Measurements from ENCODE around the gene RFLNA. TPM values are rescaled to one million over a fixed set of nuclear protein-coding genes. Genes with fewer than 3 reads are reported as not detected.

The RFLNA gene
- total and polyA plus RNA-seq, 2 of the 13 experiments (the other 11 are each of a cell fraction or from before 2014, with no cell fraction given): not detected

DNA sequence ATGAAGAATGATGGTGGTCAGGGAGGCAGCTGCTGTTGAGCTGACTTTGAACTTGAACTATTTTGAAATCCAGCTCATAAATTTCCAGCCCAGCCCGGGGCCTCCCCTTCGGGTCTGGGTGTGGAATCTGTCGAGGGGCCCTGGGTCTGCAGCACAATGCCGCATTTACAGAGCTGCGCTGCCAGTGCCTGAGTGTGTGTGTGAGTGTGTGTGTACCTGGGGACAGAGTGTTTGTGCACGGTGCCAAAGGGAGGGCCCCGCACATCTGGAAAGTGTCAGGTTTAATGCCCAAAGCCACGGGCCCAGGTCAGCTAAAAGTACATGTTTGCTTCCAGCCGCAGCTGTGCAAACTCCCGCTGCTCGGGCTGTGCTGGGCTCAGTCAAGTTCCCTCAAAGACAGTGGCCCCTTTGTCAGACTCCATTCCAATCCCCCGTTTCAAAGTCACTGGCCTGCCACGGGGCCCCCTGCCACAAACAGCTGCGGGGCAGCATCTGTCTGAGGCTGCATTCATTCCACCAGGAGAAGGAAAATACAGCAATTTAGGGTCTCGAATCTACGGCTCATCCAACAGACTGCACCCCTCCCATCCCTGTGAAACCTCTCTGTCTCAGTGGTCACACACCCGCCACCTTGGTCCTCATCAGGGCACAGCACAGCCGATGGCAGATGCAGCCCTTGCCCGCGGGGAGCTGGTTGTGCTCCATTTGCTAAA, 16.3 kb upstream of the RFLNA start (continued):
- TF ChIP-seq, protein P1, sequence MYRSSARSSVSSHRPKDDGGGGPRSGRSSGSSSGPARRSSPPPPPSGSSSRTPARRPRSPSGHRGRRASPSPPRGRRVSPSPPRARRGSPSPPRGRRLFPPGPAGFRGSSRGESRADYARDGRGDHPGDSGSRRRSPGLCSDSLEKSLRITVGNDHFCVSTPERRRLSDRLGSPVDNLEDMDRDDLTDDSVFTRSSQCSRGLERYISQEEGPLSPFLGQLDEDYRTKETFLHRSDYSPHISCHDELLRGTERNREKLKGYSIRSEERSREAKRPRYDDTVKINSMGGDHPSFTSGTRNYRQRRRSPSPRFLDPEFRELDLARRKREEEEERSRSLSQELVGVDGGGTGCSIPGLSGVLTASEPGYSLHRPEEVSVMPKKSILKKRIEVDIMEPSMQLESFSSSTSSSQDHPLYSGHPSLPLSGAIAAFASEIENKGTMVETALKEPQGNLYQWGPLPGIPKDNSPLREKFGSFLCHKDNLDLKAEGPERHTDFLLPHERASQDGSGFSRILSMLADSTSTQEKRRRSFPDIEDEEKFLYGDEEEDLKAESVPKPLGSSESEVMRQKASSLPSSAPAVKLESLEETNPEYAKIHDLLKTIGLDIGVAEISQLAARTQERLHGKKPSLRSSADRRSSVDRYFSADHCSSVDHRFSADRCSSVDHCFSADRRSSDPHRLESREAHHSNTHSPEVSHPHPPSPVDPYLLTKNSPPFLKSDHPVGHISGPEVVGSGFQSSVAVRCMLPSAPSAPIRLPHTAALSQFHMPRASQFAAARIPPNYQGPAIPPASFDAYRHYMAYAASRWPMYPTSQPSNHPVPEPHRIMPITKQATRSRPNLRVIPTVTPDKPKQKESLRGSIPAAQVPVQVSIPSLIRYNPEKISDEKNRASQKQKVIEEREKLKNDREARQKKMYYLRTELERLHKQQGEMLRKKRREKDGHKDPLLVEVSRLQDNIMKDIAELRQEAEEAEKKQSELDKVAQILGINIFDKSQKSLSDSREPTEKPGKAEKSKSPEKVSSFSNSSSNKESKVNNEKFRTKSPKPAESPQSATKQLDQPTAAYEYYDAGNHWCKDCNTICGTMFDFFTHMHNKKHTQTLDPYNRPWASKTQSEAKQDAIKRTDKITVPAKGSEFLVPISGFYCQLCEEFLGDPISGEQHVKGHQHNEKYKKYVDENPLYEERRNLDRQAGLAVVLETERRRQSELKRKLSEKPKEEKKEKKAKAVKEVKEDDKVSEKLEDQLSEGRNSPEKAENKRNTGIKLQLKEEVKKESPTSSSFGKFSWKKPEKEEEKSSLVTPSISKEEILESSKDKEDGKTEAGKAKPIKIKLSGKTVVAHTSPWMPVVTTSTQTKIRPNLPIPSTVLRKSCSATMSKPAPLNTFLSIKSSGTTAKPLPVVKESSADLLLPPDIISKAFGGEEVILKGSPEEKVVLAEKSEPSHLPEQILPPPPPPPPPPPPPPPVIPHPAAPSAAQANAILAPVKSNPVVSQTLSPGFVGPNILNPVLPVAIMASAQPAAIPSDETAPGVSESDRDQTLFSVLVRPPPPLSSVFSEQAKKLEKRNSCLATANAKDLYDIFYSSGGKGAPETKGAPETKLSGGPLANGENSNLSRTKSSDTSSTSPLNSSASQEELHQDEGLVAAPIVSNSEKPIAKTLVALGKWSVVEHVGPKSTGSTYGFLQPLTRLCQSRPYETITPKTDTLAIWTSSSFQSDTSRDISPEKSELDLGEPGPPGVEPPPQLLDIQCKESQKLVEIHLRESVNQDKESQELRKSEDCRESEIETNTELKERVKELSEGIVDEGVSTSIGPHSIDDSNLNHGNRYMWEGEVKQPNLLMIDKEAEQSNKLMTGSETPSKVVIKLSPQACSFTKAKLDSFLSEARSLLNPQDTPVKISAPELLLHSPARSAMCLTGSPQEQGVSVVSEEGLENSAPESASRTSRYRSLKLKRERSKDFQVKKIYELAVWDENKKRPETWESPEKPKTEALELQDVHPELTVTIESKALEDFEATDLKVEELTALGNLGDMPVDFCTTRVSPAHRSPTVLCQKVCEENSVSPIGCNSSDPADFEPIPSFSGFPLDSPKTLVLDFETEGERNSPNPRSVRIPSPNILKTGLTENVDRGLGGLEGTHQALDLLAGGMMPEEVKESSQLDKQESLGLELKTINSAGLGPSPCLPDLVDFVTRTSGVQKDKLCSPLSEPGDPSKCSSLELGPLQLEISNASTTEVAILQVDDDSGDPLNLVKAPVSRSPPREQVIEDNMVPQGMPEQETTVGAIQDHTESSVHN (CRISPR knock-in tag; IDR thresholded peaks at IDR 0.05): peak; percentile 23; the same call in 1 of the 2 replicates
- TF ChIP-seq ZNF331 (CRISPR knock-in tag; IDR thresholded peaks at IDR 0.05): peak; percentile 57
- TF ChIP-seq TEAD3 (CRISPR knock-in tag; optimal IDR thresholded peaks at IDR 0.05; ENCODE audit: borderline replicate concordance): peak; percentile 62
- TF ChIP-seq, protein P2, sequence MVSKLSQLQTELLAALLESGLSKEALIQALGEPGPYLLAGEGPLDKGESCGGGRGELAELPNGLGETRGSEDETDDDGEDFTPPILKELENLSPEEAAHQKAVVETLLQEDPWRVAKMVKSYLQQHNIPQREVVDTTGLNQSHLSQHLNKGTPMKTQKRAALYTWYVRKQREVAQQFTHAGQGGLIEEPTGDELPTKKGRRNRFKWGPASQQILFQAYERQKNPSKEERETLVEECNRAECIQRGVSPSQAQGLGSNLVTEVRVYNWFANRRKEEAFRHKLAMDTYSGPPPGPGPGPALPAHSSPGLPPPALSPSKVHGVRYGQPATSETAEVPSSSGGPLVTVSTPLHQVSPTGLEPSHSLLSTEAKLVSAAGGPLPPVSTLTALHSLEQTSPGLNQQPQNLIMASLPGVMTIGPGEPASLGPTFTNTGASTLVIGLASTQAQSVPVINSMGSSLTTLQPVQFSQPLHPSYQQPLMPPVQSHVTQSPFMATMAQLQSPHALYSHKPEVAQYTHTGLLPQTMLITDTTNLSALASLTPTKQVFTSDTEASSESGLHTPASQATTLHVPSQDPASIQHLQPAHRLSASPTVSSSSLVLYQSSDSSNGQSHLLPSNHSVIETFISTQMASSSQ (IDR thresholded peaks at IDR 0.05; ENCODE audit: low read depth): no peak
- TF ChIP-seq, protein P2 (CRISPR knock-in tag; IDR thresholded peaks at IDR 0.05; ENCODE audit: borderline replicate concordance): peak; percentile 77
- TF ChIP-seq, protein P3, sequence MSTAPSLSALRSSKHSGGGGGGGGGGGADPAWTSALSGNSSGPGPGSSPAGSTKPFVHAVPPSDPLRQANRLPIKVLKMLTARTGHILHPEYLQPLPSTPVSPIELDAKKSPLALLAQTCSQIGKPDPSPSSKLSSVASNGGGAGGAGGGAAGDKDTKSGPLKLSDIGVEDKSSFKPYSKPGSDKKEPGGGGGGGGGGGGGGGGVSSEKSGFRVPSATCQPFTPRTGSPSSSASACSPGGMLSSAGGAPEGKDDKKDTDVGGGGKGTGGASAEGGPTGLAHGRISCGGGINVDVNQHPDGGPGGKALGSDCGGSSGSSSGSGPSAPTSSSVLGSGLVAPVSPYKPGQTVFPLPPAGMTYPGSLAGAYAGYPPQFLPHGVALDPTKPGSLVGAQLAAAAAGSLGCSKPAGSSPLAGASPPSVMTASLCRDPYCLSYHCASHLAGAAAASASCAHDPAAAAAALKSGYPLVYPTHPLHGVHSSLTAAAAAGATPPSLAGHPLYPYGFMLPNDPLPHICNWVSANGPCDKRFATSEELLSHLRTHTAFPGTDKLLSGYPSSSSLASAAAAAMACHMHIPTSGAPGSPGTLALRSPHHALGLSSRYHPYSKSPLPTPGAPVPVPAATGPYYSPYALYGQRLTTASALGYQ (CRISPR knock-in tag; IDR thresholded peaks at IDR 0.05): peak; percentile 79; the same call in 1 of the 2 replicates
- TF ChIP-seq, protein P4, sequence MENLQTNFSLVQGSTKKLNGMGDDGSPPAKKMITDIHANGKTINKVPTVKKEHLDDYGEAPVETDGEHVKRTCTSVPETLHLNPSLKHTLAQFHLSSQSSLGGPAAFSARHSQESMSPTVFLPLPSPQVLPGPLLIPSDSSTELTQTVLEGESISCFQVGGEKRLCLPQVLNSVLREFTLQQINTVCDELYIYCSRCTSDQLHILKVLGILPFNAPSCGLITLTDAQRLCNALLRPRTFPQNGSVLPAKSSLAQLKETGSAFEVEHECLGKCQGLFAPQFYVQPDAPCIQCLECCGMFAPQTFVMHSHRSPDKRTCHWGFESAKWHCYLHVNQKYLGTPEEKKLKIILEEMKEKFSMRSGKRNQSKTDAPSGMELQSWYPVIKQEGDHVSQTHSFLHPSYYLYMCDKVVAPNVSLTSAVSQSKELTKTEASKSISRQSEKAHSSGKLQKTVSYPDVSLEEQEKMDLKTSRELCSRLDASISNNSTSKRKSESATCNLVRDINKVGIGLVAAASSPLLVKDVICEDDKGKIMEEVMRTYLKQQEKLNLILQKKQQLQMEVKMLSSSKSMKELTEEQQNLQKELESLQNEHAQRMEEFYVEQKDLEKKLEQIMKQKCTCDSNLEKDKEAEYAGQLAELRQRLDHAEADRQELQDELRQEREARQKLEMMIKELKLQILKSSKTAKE (CRISPR knock-in tag; IDR thresholded peaks at IDR 0.05; ENCODE audit: borderline replicate concordance): peak; percentile 89
- TF ChIP-seq ZNF124 (CRISPR knock-in tag; IDR thresholded peaks at IDR 0.05): peak; percentile 45; the same call in 1 of the 2 replicates
- no peak for TF ChIP-seq NKX3-1 (CRISPR knock-in tag; IDR thresholded peaks at IDR 0.05)
